Stromal cell of bone marrow (primary cell): Measurements from ENCODE around the gene NEU4.
"Not testable (repeated sequence)": the region's sequence is repeated elsewhere in the genome, so short reads cannot be mapped to it uniquely, and the experiment has no call there.

ENCODE experiments used
- DNase-seq: peaks from one replicate; pipeline ENCODE4 v3.0.0-alpha.2; 2012; ENCODE audit warnings: low read depth

The NEU4 gene

GRCh38 chr2:241808721-241809382 is at the start of gene NEU4:
NEU4 (plus strand) TSS chr2:241809193; CDS start chr2:241814485, 5,292 bp downstream.
- no peak for DNase-seq

GRCh38 chr2:241759893-241760292 is 49.1 kb upstream of the NEU4 start:
- not testable (repeated sequence) for DNase-seq

GRCh38 chr2:241760301-241760771 is 48.7 kb upstream of the NEU4 start:
- DNase-seq = no peak

DNA sequence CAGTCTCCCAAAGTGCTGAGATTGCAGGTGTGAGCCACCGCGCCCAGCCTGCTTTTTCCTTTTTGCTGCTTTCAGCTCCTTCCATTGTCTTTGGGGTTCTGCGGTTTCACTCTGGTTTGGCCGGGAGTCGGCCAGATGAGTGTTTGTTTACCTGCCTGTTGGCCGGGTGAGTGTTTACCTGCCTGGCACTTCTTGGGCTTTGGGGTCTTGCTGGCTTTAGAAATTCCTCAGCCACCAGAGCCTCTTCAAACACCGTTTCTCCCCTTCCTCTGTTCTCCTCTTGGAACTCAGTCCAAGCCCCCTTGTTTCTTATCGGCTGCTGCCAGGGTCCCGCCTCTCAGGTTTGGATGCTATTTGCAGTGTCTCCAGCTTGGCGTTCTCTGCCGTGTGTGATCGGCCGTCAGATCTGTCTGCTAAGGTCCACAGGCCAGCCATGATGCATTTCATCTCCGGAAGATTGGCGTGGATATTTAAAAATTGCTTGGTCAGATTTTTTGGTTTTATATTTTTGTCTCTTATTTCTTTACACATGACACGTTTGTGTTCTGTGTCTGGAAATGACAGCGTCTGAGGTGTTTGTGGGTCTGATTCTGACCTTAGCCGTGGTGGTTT is 46.6 kb upstream of the NEU4 start:
- no peak for DNase-seq

DNA sequence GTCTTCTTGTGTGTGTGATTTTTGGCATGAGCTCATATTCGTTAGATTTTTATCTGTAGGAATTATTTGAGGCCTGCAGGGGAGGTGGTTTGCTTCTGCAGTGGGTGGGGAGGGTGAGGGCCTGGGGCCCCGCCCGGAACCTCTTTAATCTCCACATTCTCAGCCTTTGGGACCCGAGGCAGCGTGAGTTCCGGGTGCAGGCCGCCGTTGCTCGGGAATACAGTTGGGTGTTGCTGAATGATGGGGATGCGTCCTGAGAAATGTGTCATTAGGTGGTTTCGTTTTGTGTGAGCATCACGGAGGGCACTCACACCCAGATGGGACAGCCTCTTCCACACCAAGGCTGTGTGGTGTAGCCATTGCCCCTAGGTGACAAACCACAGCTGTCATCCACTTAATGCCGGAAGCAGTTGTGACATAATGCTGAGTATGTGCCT is 46.0 kb upstream of the NEU4 start:
- no peak for DNase-seq

- DNase-seq = no peak
Observed at GRCh38 chr2:241763551-241764274, 45.3 kb upstream of the NEU4 start.

- DNase-seq = no peak
Observed at GRCh38 chr2:241764275-241765241, 44.4 kb upstream of the NEU4 start.

DNA sequence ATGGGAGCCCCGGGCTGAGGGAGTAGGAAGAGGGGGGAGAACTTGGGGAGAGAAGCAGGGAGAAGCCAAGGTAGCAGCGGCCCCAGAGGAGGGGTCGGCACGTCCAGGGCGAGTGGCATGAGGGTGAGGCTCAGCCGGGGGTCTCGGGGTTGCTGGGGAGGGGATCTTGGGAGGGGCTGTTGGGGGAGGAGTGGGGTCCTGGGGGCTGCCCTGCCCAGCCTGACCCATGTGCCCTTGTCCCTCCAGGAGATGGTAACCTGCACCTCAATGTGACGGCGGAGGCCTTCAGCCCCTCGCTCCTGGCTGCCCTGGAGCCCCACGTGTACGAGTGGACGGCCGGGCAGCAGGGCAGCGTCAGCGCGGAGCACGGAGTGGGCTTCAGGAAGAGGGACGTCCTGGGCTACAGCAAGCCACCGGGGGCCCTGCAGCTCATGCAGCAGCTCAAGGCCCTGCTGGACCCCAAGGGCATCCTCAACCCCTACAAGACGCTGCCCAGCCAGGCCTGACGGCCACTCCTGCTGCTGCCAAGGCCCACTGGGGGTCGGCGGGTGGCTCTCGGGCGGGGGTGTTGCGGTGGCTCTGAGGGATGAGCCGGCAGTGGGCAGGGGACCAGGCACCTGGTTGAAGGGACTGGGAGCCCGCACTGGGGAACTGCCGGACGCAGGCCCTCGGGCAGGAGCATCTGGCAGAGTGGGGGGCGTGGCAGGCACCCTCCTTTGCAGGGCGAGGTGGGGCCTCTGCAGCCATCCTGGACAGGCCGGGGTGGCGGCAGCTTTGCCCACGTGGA is 41.3 kb upstream of the NEU4 start:
- no peak for DNase-seq

DNA sequence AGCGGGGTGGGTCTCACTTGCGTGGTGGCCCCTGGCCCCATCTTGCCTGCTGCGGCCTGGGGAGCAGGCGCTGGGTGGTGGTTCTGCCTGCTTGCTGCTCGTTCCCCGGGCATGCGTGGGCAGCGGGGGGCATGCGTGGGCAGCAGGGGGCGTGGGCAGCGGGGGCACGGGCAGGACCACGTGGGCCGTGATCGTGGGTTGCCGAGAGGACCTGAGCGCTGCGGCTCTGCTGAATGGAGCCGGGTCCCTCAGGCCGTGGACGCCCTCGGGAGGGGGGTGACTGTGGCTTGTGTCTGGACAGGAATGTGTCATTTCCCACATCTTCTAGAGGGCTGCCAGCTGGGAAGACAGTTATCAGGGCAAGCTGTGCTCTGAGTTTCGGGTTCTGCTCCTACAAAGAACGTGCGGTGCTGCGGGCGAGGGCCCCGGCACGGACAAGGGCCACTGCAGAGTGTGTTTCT is 40.7 kb upstream of the NEU4 start:
- no peak for DNase-seq

DNA sequence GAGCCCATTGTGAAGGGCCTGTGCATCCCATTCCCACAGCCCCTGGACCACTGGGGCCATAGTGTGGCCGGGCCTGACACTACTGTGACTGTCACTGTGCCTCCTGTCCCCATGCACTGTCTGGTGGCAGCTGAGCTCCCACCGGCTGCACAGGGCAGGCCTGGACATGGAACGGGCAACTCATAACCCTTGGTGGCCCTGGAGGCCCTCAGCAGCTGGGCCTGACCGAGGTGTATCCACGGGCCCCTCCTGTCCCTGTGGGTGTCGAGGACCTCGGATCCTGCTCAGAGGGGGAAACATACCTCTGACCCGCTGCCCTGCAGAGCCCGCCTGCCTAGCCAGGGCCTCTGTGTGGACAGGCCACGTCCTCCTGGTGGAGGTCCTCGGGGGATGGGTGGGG is 40.1 kb upstream of the NEU4 start:
- no peak for DNase-seq

- no peak for DNase-seq
Observed at GRCh38 chr2:241769819-241770184, 39.2 kb upstream of the NEU4 start.

DNA sequence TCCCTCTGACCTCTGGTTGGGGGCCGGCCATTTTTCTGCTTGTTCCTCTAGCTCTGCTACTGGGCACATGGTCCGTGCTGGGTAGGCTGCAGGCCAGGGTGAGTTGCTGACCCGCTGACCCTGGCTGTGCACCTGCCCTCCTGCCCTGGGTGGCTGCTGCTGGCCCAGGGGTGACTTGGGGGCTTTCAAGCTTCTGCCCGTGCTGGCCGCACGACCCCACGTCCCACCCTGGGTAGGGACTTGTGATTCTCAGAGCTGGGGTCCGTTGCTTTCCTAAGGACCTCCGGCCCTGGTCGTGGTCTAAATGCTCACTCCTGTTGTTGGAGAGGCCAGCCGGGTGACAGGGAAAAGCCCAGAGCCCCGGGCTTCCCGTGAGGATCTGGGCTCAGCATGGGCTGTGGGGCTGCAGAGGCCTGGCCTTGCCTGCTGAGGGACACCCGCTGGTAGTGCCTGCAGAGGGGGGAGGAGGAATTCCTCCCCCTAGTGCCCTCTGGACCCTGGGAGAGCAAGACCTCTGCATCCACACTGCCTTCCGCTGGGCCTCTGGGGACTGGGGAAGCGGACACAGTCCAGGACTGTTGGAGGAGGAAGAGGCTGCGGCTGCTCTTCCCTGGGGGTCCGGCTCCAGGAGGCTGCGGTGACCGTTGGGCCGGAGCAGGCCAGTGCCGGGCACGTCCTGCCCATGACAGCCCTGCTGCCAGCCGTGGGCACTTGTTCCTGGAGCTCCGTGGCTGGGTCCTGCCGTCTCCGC is 38.6 kb upstream of the NEU4 start:
- DNase-seq = no peak

- DNase-seq = no peak
Observed at GRCh38 chr2:241770936-241771285, 38.1 kb upstream of the NEU4 start.

DNA sequence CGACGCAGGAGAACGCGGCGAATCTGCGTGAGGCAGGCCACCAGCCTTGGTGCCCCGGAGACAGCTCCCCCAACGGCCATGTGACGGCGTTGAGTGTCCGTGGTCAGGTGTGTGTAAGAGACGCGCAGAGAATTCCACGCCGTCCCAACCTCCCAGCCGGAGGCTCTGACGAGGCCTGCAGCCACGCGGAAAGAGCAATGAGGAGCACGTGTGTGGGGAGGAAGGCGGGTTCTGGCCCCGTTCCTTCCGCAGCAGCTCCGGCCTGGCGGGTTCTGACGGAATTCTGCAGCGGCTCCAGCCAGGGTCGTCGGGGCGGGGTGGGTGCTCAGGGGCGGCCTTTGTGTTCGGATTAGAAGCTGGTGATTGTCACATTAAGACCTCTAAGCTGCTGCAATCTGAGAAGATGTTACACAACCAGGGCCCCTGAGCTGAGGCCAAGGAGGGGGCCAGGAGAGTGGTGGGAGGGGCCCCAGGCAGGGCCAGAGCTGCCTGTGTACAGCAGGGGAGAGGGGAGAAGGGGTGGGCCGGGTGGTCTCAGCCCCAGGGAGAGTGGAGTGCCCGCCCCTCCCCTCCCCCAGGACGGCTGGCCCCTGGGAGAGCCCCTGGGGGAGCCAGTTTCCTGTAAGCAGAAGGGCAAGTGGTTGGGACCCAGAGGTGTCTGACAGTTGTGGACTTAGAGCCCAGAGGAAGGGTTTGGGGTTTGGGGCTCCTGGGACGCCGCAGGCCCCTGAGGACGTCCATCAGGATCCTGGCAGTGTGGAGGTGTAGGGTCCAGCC is 37.5 kb upstream of the NEU4 start:
- DNase-seq = no peak

DNA sequence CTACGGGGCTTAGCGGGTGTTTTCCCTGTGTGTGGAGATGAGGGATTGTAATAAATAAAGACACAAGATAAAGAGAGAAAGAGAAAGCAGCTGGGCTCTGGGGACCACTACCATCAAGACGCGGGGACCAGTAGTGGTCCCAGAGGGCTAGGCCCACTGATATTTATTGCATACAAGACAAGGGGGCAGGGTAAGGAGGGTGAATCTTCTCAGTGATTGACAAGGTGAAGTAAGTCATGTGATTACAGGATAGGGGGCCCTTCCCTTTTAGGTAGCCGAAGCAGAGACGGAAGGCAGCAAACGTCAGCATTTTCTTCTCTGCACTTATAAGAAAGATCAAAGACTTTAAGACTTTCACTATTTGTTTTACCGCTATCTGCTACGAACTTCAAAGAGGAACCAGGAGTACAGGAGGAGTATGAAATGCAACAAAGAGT is 36.9 kb upstream of the NEU4 start:
- DNase-seq = no peak

- DNase-seq = no peak
Observed at GRCh38 chr2:241773511-241774418, 35.2 kb upstream of the NEU4 start.

DNA sequence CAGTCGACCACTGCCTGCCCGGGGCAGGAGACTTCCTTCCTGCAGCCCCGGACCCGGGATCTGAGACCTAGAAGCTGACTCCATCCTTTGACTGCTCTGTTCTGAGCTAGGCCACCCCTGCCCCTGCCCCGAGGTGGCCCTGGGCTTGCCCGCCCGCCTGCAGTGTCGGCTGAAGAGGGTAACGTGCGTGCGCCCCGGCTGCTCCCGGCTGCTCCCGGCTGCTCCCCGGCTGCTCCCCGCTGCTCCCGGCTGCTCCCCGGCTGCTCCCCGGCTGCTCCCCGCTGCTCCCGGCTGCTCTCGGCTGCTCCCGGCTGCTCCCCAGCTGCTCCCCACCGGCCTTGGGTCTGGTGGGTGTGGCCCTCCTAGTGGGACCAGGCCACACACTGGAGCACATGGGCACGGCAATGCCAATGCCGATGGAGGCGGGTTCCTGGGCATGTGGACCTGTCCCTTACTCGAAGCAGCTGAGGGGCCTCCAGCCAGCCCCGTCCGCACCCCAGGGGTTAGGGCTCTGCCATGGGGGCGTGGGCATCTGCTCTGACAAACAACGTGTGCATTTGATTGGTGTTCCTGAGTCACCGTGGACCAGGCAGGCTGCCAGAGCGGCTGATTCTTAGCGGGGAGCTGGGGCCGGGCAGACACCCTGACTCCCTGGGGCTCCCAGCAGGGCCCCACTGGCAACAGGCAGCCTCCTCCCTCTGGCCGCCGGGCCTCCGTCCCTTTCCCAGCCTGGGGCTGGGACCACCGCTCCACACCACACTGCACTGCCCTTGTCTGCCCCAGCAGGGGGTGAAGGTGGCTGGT is 34.4 kb upstream of the NEU4 start:
- DNase-seq = peak; percentile 40
